K562 (cell line): Measurements from ENCODE around the gene WT1. TPM values are rescaled to one million over a fixed set of nuclear protein-coding genes. Genes with fewer than 3 reads are reported as not detected.

Experiments
- ATAC-seq: fragments of 200-7000 bp; cut with Tn5 transposase; 3 replicates; pipeline ENCODE4 v1.9.1; 2020; ENCODE audit warnings: moderate library complexity
- BruUV-seq: library from RNA; stranded (reverse); fragments of 400-500 nt; replicated peaks from 2 replicates; lab custom pipeline; 2021; lab: Mats Ljungman, UMichigan
- CTCF ChIA-PET: fragments of 300-600 bp; formaldehyde crosslinking; extraction: SDS; loops from one replicate; lab custom pipeline; 2021; ENCODE audit warnings: low intra/inter-chr PET ratio; lab: Yijun Ruan, JAX
- POLR2A ChIA-PET: fragments of 300-600, 350-650 bp; sonication (Branson Sonifier 250); formaldehyde crosslinking; extraction: SDS; loops from one replicate; lab custom pipeline; 2021; ENCODE audit warnings: antibody characterized with exemption, inconsistent platforms; lab: Yijun Ruan, JAX
- DNase-seq, 4 experiments: peaks; one replicate each; pipeline versions ENCODE4 v3.0.0 to v3.0.0-alpha.2; 2011 to 2018; ENCODE audit warnings: low spot score in 3 of 4, mixed read lengths in 3 of 4; ENCODE audit errors: extremely low read depth in 1 of 4
- FAIRE-seq: peaks from 2 replicates; lab custom pipeline; 2011; peaks lifted over from hg19 to GRCh38; lab: Jason Lieb, UNC
- H2AFZ ChIP-seq: 2 replicates; pipeline ENCODE4 v1.6.0; 2011; ENCODE audit warnings: low read depth, low read length, control low read depth, inconsistent platforms
- H3K27ac ChIP-seq: fragments of 200-600 bp; 3 replicates; pipeline ENCODE4 v1.8.0; 2011; ENCODE audit warnings: low read depth, mild to moderate bottlenecking, control low read depth, inconsistent platforms, low read length, moderate library complexity, mixed read lengths; ENCODE audit errors: extremely low read depth
- H3K27me3 ChIP-seq, 2 experiments: fragments of 300-600 bp in 1 of 2; 2 replicates in 1 of 2; 3 replicates in 1 of 2; pipeline versions ENCODE4 v1.6.0 to v1.8.0; 2011; ENCODE audit warnings: inconsistent platforms in 2 of 2, low read length in 2 of 2, mild to moderate bottlenecking in 1 of 2, mixed read lengths in 1 of 2, moderate library complexity in 1 of 2; ENCODE audit not compliant: control insufficient read depth in 2 of 2, insufficient read depth in 2 of 2
- H3K36me3 ChIP-seq: fragments of 300-600 bp; 3 replicates; pipeline ENCODE4 v1.8.0; 2011; ENCODE audit warnings: mild to moderate bottlenecking, low read length, inconsistent platforms; ENCODE audit not compliant: control insufficient read depth, insufficient read depth
- H3K4me1 ChIP-seq, 2 experiments: fragments of 200-600 bp in 1 of 2; replicated peaks in 1 of 2; 2 replicates in 1 of 2; 3 replicates in 1 of 2; pipeline versions ENCODE4 v1.5.1 to v1.8.0; 2011; ENCODE audit warnings: inconsistent platforms in 2 of 2, low read length in 2 of 2, mild to moderate bottlenecking in 1 of 2, mixed read lengths in 1 of 2, moderate library complexity in 1 of 2; ENCODE audit not compliant: control insufficient read depth in 2 of 2, insufficient read depth in 2 of 2
- H3K4me2 ChIP-seq: 2 replicates; pipeline ENCODE4 v1.6.1; 2011; ENCODE audit warnings: low read length, control low read depth, inconsistent platforms, mixed read lengths; ENCODE audit not compliant: insufficient read depth
- H3K4me3 ChIP-seq: fragments of 200-600 bp; sonication (generic), shearing (Covaris generic); 2 replicates; pipeline ENCODE4 v1.5.1; 2016; ENCODE audit warnings: control low read depth, inconsistent platforms
- H3K79me2 ChIP-seq: fragments of 200-600 bp; 3 replicates; pipeline ENCODE4 v1.8.0; 2011; ENCODE audit warnings: low read length, inconsistent platforms; ENCODE audit not compliant: control insufficient read depth, insufficient read depth
- H3K9ac ChIP-seq, 2 experiments: 2 replicates each; pipeline versions ENCODE4 v1.6.0 to v1.6.1; 2011; ENCODE audit warnings: low read depth in 2 of 2, low read length in 2 of 2, control low read depth in 1 of 2, inconsistent platforms in 1 of 2, mild to moderate bottlenecking in 1 of 2, mixed read lengths in 1 of 2; ENCODE audit not compliant: insufficient read depth in 1 of 2
- H3K9me1 ChIP-seq: one replicate; pipeline ENCODE4 v1.6.0; 2011; ENCODE audit warnings: inconsistent platforms, mild to moderate bottlenecking, low read length, moderate library complexity; ENCODE audit not compliant: control insufficient read depth, insufficient read depth
- H3K9me3 ChIP-seq: replicated peaks from 2 replicates; pipeline ENCODE4 v1.5.1; 2011; ENCODE audit warnings: low read depth, low read length, inconsistent platforms; ENCODE audit not compliant: control insufficient read depth, insufficient read depth
- H4K20me1 ChIP-seq: replicated peaks from 2 replicates; pipeline ENCODE4 v1.6.1; 2011; ENCODE audit warnings: low read length, inconsistent platforms, mixed read lengths; ENCODE audit not compliant: control insufficient read depth, insufficient read depth
- DDX20 ChIP-seq: fragments of 450-650 bp; IDR thresholded peaks from 2 replicates; pipeline ENCODE4 v1.6.1; 2016; ENCODE audit warnings: missing genetic modification characterization, low read depth, mild to moderate bottlenecking, missing compliant biosample characterization, moderate library complexity
- DNMT1 ChIP-seq: fragments of 450-650 bp; IDR thresholded peaks from 2 replicates; pipeline ENCODE4 v1.6.1; 2016; ENCODE audit warnings: antibody characterized with exemption, mild to moderate bottlenecking
- ERF ChIP-seq: fragments of 450-650 bp; formaldehyde crosslinking; IDR thresholded peaks from 2 replicates; pipeline ENCODE4 v1.4.0; 2020; ENCODE audit warnings: mild to moderate bottlenecking, mixed read lengths
- RBM25 ChIP-seq: fragments of 200-400 bp; formaldehyde crosslinking; IDR thresholded peaks from 2 replicates; pipeline ENCODE4 v1.6.1; 2018; ENCODE audit warnings: low read length, low read depth, moderate library complexity; ENCODE audit not compliant: severe bottlenecking
- ZFP91 ChIP-seq: sonication (generic); formaldehyde crosslinking; IDR thresholded peaks from 2 replicates; pipeline ENCODE4 v1.8.0; 2022; ENCODE audit warnings: mild to moderate bottlenecking, missing genetic modification reagents
- ZFX ChIP-seq: sonication (generic); formaldehyde crosslinking; IDR thresholded peaks from 2 replicates; pipeline ENCODE4 v1.8.0; 2022; ENCODE audit warnings: mild to moderate bottlenecking, missing genetic modification reagents, moderate library complexity
- ZKSCAN3 ChIP-seq: fragments of 250-450 bp; sonication (Bioruptor Pico); IDR thresholded peaks from 2 replicates; pipeline ENCODE4 v1.4.0; 2020
- ZNF174 ChIP-seq: fragments of 250-450 bp; sonication (Bioruptor Pico); IDR thresholded peaks from 2 replicates; pipeline ENCODE4 v1.4.0; 2020; ENCODE audit warnings: mild to moderate bottlenecking
- ZNF444 ChIP-seq: fragments of 250-450 bp; sonication (Bioruptor Pico); IDR thresholded peaks from 2 replicates; pipeline ENCODE4 v1.4.0; 2020; ENCODE audit warnings: mild to moderate bottlenecking, moderate library complexity
- WGBS: fragments of 100-300 bp; shearing (Covaris generic); methylation state at CpG from one replicate; pipeline ENCODE4 v1.1.6; 2016; ENCODE audit warnings: low coverage, mixed read lengths; ENCODE audit not compliant: insufficient coverage; ENCODE audit errors: missing lambda C conversion rate; 5-methylcytosine and 5-hydroxymethylcytosine counted together
- in situ Hi-C: fragments of 300-500 bp; cut with MboI; formaldehyde crosslinking; loops from 4 replicates; pipeline ENCODE4 v1.15.0; 2018; ENCODE audit warnings: inconsistent platforms, mixed read lengths
- intact Hi-C: fragments of 100-400 bp; cut with micrococcal nuclease; formaldehyde crosslinking; loops from 2 replicates; pipeline ENCODE4 v1.14.2; 2022
- polyA plus RNA-seq, 8 experiments: library from polyadenylated mRNA; depleted of rRNA in 4 of 8; stranded (reverse) in 5 of 8; unstranded in 3 of 8; fragments of >200 nt; fragmentation: Nextera tagmentation in 2 of 8; fragmentation: Illumina TruSeq in 1 of 8; extraction: Ambion mirVana in 2 of 8; extraction: Trizol in 1 of 8; gene quantifications; 2 replicates each; pipeline versions ENCODE4 v1.2.1 to v1.2.3, GENCODE V29; 2011 to 2014; ENCODE audit warnings: inconsistent platforms in 1 of 8, missing spikeins in 1 of 8
- total RNA-seq, 7 experiments: library from RNA; depleted of rRNA in 6 of 7; stranded (reverse); fragments of >200 nt in 6 of 7; fragmentation: Illumina TruSeq in 2 of 7; extraction: Trizol in 2 of 7; gene quantifications; 2 replicates each; pipeline versions ENCODE4 v1.2.1 to v1.2.3, GENCODE V29; 2011 to 2021; ENCODE audit warnings: low replicate concordance in 1 of 7
- TF ChIP-seq, protein P1 (sequence below), 2 experiments: fragments of 450-650 bp in 1 of 2; sonication (generic) in 1 of 2; formaldehyde crosslinking in 1 of 2; IDR thresholded peaks; 2 replicates each; pipeline versions ENCODE4 v1.7.1 to v1.9.0; 2016 to 2022; ENCODE audit warnings: inconsistent platforms in 1 of 2, mild to moderate bottlenecking in 1 of 2, missing genetic modification reagents in 1 of 2

WT1 gene
- total and polyA plus RNA-seq, 9 of the 15 experiments (the other 6 are each of a cell fraction or from before 2014, with no cell fraction given), result 7.1 to 33.8 (median 19.4) TPM

GRCh38 chr11:32396991-32397390, 38.3 kb downstream of the WT1 start:
- in situ Hi-C loops, result no loop called here
- no peak overlapping the region for H3K27ac ChIP-seq
- no peak overlapping the region for H2AFZ ChIP-seq
- H3K9me3 ChIP-seq, result no peaks in the 10 kb centered on the region
- H3K27me3 ChIP-seq, result no peaks in the 10 kb centered on the region
- H3K9me1 ChIP-seq, result no peaks in the 10 kb centered on the region
- no peaks in the 10 kb centered on the region for H3K79me2 ChIP-seq
- DNase-seq, result no peak
- H3K4me2 ChIP-seq, result no peak overlapping the region
- intact Hi-C loops, result no loop called here
- ChIA-PET POLR2A (interaction anchor here (1.0 to 1.2 kb wide), 2 partner anchors 24 to 38 kb away, joined by 4 read pairs; no protein-coding TSS in a partner anchor), CTCF (no interaction called here)
- no peak for FAIRE-seq
- H3K9ac ChIP-seq, result no peak overlapping the region
- H3K4me3 ChIP-seq, result no peak overlapping the region
- peaks cover 91% of the 10 kb centered on the region for H3K36me3 ChIP-seq
- 62% methylated on average over 2 of the region's 4 CpGs for WGBS
- no peak for ATAC-seq
- no peaks in the 10 kb centered on the region for H4K20me1 ChIP-seq
- no peaks in the 10 kb centered on the region for H3K4me1 ChIP-seq
- BruUV-seq, result no TSS peak
- TF ChIP-seq DDX20 (no peak), ZNF444 (CRISPR knock-in tag) (no peak), ZFX (CRISPR knock-in tag) (no peak), RBM25 (no peak), ERF (CRISPR knock-in tag) (no peak), ZFP91 (CRISPR knock-in tag) (no peak), ZNF174 (CRISPR knock-in tag) (no peak), ZKSCAN3 (CRISPR knock-in tag) (no peak), DNMT1 (no peak)
- TF ChIP-seq, protein P1, sequence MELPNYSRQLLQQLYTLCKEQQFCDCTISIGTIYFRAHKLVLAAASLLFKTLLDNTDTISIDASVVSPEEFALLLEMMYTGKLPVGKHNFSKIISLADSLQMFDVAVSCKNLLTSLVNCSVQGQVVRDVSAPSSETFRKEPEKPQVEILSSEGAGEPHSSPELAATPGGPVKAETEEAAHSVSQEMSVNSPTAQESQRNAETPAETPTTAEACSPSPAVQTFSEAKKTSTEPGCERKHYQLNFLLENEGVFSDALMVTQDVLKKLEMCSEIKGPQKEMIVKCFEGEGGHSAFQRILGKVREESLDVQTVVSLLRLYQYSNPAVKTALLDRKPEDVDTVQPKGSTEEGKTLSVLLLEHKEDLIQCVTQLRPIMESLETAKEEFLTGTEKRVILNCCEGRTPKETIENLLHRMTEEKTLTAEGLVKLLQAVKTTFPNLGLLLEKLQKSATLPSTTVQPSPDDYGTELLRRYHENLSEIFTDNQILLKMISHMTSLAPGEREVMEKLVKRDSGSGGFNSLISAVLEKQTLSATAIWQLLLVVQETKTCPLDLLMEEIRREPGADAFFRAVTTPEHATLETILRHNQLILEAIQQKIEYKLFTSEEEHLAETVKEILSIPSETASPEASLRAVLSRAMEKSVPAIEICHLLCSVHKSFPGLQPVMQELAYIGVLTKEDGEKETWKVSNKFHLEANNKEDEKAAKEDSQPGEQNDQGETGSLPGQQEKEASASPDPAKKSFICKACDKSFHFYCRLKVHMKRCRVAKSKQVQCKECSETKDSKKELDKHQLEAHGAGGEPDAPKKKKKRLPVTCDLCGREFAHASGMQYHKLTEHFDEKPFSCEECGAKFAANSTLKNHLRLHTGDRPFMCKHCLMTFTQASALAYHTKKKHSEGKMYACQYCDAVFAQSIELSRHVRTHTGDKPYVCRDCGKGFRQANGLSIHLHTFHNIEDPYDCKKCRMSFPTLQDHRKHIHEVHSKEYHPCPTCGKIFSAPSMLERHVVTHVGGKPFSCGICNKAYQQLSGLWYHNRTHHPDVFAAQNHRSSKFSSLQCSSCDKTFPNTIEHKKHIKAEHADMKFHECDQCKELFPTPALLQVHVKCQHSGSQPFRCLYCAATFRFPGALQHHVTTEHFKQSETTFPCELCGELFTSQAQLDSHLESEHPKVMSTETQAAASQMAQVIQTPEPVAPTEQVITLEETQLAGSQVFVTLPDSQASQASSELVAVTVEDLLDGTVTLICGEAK (IDR thresholded peaks at IDR 0.05), result no peak
- TF ChIP-seq, protein P1 (CRISPR knock-in tag; IDR thresholded peaks at IDR 0.05), result no peak
